Mesothelial cell of epicardium (in vitro differentiated cells): Measurements from ENCODE around the gene RERE. TPM values are rescaled to one million over a fixed set of nuclear protein-coding genes. Genes with fewer than 3 reads are reported as not detected.

ENCODE experiments used
- DNase-seq, 2 experiments: peaks; one replicate each; pipeline ENCODE4 v3.0.0; 2021; ENCODE audit warnings: low spot score in 2 of 2; ENCODE audit not compliant: unreplicated experiment in 2 of 2
- H3K27ac Mint-ChIP-seq: 2 replicates; pipeline ENCODE4 v1.8.0; 2021; ENCODE audit warnings: mixed read lengths
- H3K27me3 Mint-ChIP-seq: 2 replicates; pipeline ENCODE4 v1.8.0; 2021; ENCODE audit warnings: low read depth, mixed read lengths
- H3K36me3 Mint-ChIP-seq: 2 replicates; pipeline ENCODE4 v1.8.0; 2021; ENCODE audit warnings: mixed read lengths
- H3K4me1 Mint-ChIP-seq: 2 replicates; pipeline ENCODE4 v1.8.0; 2021; ENCODE audit warnings: mixed read lengths
- H3K4me3 Mint-ChIP-seq: 2 replicates; pipeline ENCODE4 v1.8.0; 2021; ENCODE audit warnings: mild to moderate bottlenecking, moderate library complexity, mixed read lengths
- H3K9me3 Mint-ChIP-seq: 2 replicates; pipeline ENCODE4 v1.8.0; 2021; ENCODE audit warnings: mixed read lengths
- CTCF ChIP-seq: fragments of 200-600 bp; sonication (generic); IDR thresholded peaks from one replicate; pipeline ENCODE4 v1.5.0; 2021; ENCODE audit warnings: antibody characterized with exemption; ENCODE audit not compliant: unreplicated experiment
- total RNA-seq: library from RNA; stranded (reverse); gene quantifications from 3 replicates; pipeline ENCODE4 v1.2.1, GENCODE V29; 2021

Gene RERE
- total RNA-seq, 1 donor from 2014 or later = 187 TPM

- no peaks in the 10 kb centered on the region for H3K9me3 Mint-ChIP-seq
- no peak for TF ChIP-seq CTCF
- peak overlapping the region; percentile 60 for H3K27ac Mint-ChIP-seq
- H3K4me3 Mint-ChIP-seq = no peak overlapping the region
- peaks cover 4% of the 10 kb centered on the region for H3K36me3 Mint-ChIP-seq
- no peak for DNase-seq
- peaks cover 42% of the 10 kb centered on the region for H3K4me1 Mint-ChIP-seq
- no peaks in the 10 kb centered on the region for H3K27me3 Mint-ChIP-seq
Observed at GRCh38 chr1:8809342-8809736, 8.1 kb downstream of the RERE start.

GRCh38 chr1:8807004-8807403 lies 10.4 kb downstream of the RERE start:
- no peak for TF ChIP-seq CTCF
- Mint-ChIP-seq H3K4me1 (peaks cover 34% of the 10 kb centered on the region), H3K27me3 (no peaks in the 10 kb centered on the region), H3K4me3 (no peak overlapping the region), H3K9me3 (no peaks in the 10 kb centered on the region), H3K27ac (peak overlapping the region; percentile 37), H3K36me3 (peaks cover 4% of the 10 kb centered on the region)
- DNase-seq = no peak

GRCh38 chr1:8800416-8800815 lies 17.0 kb downstream of the RERE start:
- Mint-ChIP-seq H3K4me1 (peaks cover 10% of the 10 kb centered on the region), H3K4me3 (no peak overlapping the region), H3K27ac (no peak overlapping the region), H3K36me3 (peaks cover 7% of the 10 kb centered on the region), H3K9me3 (no peaks in the 10 kb centered on the region), H3K27me3 (no peaks in the 10 kb centered on the region)
- no peak for TF ChIP-seq CTCF
- no peak for DNase-seq

- DNase-seq = no peak
- Mint-ChIP-seq H3K36me3 (peaks cover 5% of the 10 kb centered on the region), H3K4me3 (no peak overlapping the region), H3K27ac (peak overlapping the region; percentile 52), H3K27me3 (no peaks in the 10 kb centered on the region), H3K4me1 (peaks cover 12% of the 10 kb centered on the region), H3K9me3 (no peaks in the 10 kb centered on the region)
- no peak for TF ChIP-seq CTCF
Observed at GRCh38 chr1:8797216-8797615, 20.2 kb downstream of the RERE start.

- H3K27ac Mint-ChIP-seq = peak overlapping the region; percentile 52
- H3K4me3 Mint-ChIP-seq = no peak overlapping the region
- no peak for TF ChIP-seq CTCF
- H3K4me1 Mint-ChIP-seq = peaks cover 14% of the 10 kb centered on the region
- H3K36me3 Mint-ChIP-seq = peaks cover 5% of the 10 kb centered on the region
- DNase-seq = no peak
- no peaks in the 10 kb centered on the region for H3K9me3 Mint-ChIP-seq
- no peaks in the 10 kb centered on the region for H3K27me3 Mint-ChIP-seq
Observed at GRCh38 chr1:8796812-8797211, 20.6 kb downstream of the RERE start.

- no peaks in the 10 kb centered on the region for H3K9me3 Mint-ChIP-seq
- no peak for DNase-seq
- no peak for TF ChIP-seq CTCF
- peaks cover 5% of the 10 kb centered on the region for H3K36me3 Mint-ChIP-seq
- H3K27me3 Mint-ChIP-seq = no peaks in the 10 kb centered on the region
- H3K4me3 Mint-ChIP-seq = no peak overlapping the region
- H3K4me1 Mint-ChIP-seq = peaks cover 30% of the 10 kb centered on the region
- H3K27ac Mint-ChIP-seq = no peak overlapping the region
Observed at GRCh38 chr1:8794605-8795004, 22.8 kb downstream of the RERE start.
